ENCODE data around the gene PLCH1.
A peak's percentile ranks its signal among the peaks of the same experiment; 100 is the strongest.

Gene PLCH1

GRCh38 chr3:155424323-155424710, 320.6 kb downstream of the PLCH1 start:
- H3K4me3 ChIP-seq (ENCODE audit: low read length) = no peak overlapping the region
- peaks cover 12% of the 10 kb centered on the region for H3K4me1 ChIP-seq (ENCODE audit: low read length)
- H3K36me3 ChIP-seq (replicated peaks; ENCODE audit: low read depth, low read length) = peaks cover 4% of the 10 kb centered on the region
- H3K9ac ChIP-seq (ENCODE audit: low read length) = no peak overlapping the region
- H3K27ac ChIP-seq (ENCODE audit: low read length) = no peak overlapping the region
- H3K27me3 ChIP-seq (ENCODE audit: low read depth, low read length) = no peaks in the 10 kb centered on the region
- peaks cover 30% of the 10 kb centered on the region; the same call in 1 of the 2 replicates for H3K9me3 ChIP-seq (ENCODE audit: insufficient read depth, low read length)
- no peak overlapping the region for H2AFZ ChIP-seq (ENCODE audit: low read depth, low read length)
- no peak for TF ChIP-seq EZH2phosphoT487 (IDR thresholded peaks at IDR 0.05; ENCODE audit: low read depth)
- TF ChIP-seq CTCF (IDR thresholded peaks at IDR 0.05; ENCODE audit: low read depth, low read length) = no peak
- H3K79me2 ChIP-seq (ENCODE audit: low read length) = no peaks in the 10 kb centered on the region
- no peaks in the 10 kb centered on the region for H4K20me1 ChIP-seq (ENCODE audit: insufficient read depth, low read length)
- H3K4me2 ChIP-seq (ENCODE audit: low read length) = no peak overlapping the region

GRCh38 chr3:155423526-155424322, 321.1 kb downstream of the PLCH1 start:
- Histone ChIP-seq H3K36me3 (replicated peaks; ENCODE audit: low read depth, low read length) (peaks cover 4% of the 10 kb centered on the region), H3K27me3 (ENCODE audit: low read depth, low read length) (no peaks in the 10 kb centered on the region), H4K20me1 (ENCODE audit: insufficient read depth, low read length) (no peaks in the 10 kb centered on the region), H2AFZ (ENCODE audit: low read depth, low read length) (no peak overlapping the region), H3K9me3 (ENCODE audit: insufficient read depth, low read length) (peaks cover 26% of the 10 kb centered on the region; the same call in 1 of the 2 replicates), H3K79me2 (ENCODE audit: low read length) (no peaks in the 10 kb centered on the region), H3K4me3 (ENCODE audit: low read length) (no peak overlapping the region), H3K4me2 (ENCODE audit: low read length) (peak overlapping the region; percentile 3; the same call in 1 of the 2 replicates), H3K9ac (ENCODE audit: low read length) (no peak overlapping the region), H3K4me1 (ENCODE audit: low read length) (peaks cover 12% of the 10 kb centered on the region), H3K27ac (ENCODE audit: low read length) (no peak overlapping the region)
- TF ChIP-seq CTCF (IDR thresholded peaks at IDR 0.05; ENCODE audit: low read depth, low read length) (no peak), EZH2phosphoT487 (IDR thresholded peaks at IDR 0.05; ENCODE audit: low read depth) (no peak)

DNA sequence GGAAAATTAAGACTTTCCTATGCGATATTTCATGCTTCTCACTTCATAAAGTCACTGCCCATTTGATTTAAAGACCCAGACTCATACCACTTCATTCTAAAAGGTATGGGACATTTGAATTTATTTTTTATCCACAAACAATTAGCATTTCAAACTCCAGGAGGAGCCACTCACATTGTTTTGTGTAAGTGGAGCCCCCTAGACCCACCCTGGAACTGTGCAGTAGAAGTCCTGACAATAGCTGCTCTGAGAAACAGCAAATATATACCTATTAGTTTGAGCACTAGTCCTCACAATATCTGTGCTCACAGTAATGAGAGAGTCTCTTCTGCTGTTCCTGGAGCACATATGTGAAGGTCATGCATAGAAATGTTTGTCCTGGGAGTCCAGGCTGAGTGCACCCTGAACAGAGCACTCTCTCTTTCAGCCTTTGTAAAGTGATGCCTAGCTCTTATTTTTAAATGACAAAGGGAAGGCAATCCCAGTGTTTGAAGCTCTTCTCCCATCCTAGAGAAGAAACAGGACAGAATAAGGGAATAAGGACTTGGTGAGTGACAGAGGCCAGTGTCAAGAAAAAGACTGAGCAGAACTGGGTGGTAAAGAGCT, 323.9 kb downstream of the PLCH1 start:
- Histone ChIP-seq H3K4me1 (ENCODE audit: low read length) (peaks cover 12% of the 10 kb centered on the region), H3K4me3 (ENCODE audit: low read length) (no peak overlapping the region), H3K4me2 (ENCODE audit: low read length) (no peak overlapping the region), H4K20me1 (ENCODE audit: insufficient read depth, low read length) (no peaks in the 10 kb centered on the region), H3K79me2 (ENCODE audit: low read length) (no peaks in the 10 kb centered on the region), H3K27ac (ENCODE audit: low read length) (no peak overlapping the region), H3K27me3 (ENCODE audit: low read depth, low read length) (no peaks in the 10 kb centered on the region), H3K36me3 (replicated peaks; ENCODE audit: low read depth, low read length) (no peaks in the 10 kb centered on the region), H3K9ac (ENCODE audit: low read length) (no peak overlapping the region), H3K9me3 (ENCODE audit: insufficient read depth, low read length) (peaks cover 4% of the 10 kb centered on the region; the same call in 1 of the 2 replicates), H2AFZ (ENCODE audit: low read depth, low read length) (no peak overlapping the region)
- TF ChIP-seq EZH2phosphoT487 (IDR thresholded peaks at IDR 0.05; ENCODE audit: low read depth) = no peak
- no peak for TF ChIP-seq CTCF (IDR thresholded peaks at IDR 0.05; ENCODE audit: low read depth, low read length)

- H3K4me2 ChIP-seq (ENCODE audit: low read length) = no peak overlapping the region
- no peak overlapping the region for H3K27ac ChIP-seq (ENCODE audit: low read length)
- no peak overlapping the region for H2AFZ ChIP-seq (ENCODE audit: low read depth, low read length)
- no peaks in the 10 kb centered on the region for H3K36me3 ChIP-seq (replicated peaks; ENCODE audit: low read depth, low read length)
- peaks cover 12% of the 10 kb centered on the region for H3K4me1 ChIP-seq (ENCODE audit: low read length)
- H3K27me3 ChIP-seq (ENCODE audit: low read depth, low read length) = no peaks in the 10 kb centered on the region
- no peak for TF ChIP-seq CTCF (IDR thresholded peaks at IDR 0.05; ENCODE audit: low read depth, low read length)
- TF ChIP-seq EZH2phosphoT487 (IDR thresholded peaks at IDR 0.05; ENCODE audit: low read depth) = no peak
- no peak overlapping the region for H3K4me3 ChIP-seq (ENCODE audit: low read length)
- H3K9me3 ChIP-seq (ENCODE audit: insufficient read depth, low read length) = no peaks in the 10 kb centered on the region; the same call in 1 of the 2 replicates
- no peak overlapping the region for H3K9ac ChIP-seq (ENCODE audit: low read length)
- no peaks in the 10 kb centered on the region for H4K20me1 ChIP-seq (ENCODE audit: insufficient read depth, low read length)
- no peaks in the 10 kb centered on the region for H3K79me2 ChIP-seq (ENCODE audit: low read length)
These were observed 324.5 kb downstream of the PLCH1 start for GRCh38 chr3:155420406-155420805.
